Sigmoid colon (tissue), 4 donors: ENCODE measurements around the gene TADA1.

Experiments
- CTCF ChIP-seq, 4 experiments: fragments of 450-650 bp in 3 of 4; fragments of 200-600 bp in 1 of 4; IDR thresholded peaks; one replicate each; pipeline ENCODE4 v1.5.1; 2016 to 2019; ENCODE audit warnings: antibody characterized with exemption in 4 of 4, mild to moderate bottlenecking in 3 of 4, moderate library complexity in 2 of 4
- EP300 ChIP-seq, 4 donors: sonication (generic); formaldehyde crosslinking; IDR thresholded peaks; one replicate each; pipeline ENCODE4 v1.6.1; 2017; ENCODE audit warnings: antibody characterized with exemption in 4 of 4
- POLR2A ChIP-seq, 2 donors: fragments of 450-650 bp; IDR thresholded peaks; one replicate each; pipeline ENCODE4 v1.6.1; 2016; ENCODE audit warnings: antibody characterized with exemption in 2 of 2, mild to moderate bottlenecking in 2 of 2, moderate library complexity in 2 of 2

GRCh38 chr1:166859597-166859996, 16.5 kb downstream of the TADA1 start:
- TF ChIP-seq CTCF (IDR thresholded peaks at IDR 0.05): no peak
- no peak for TF ChIP-seq POLR2A (IDR thresholded peaks at IDR 0.05)
- TF ChIP-seq EP300 (IDR thresholded peaks at IDR 0.05): no peak
